Prostate gland (tissue), 2 donors: ENCODE results near the gene CAMKMT.

ENCODE experiments used
- CTCF ChIP-seq, 4 experiments: fragments of 200-600 bp in 2 of 4; fragments of 450-650 bp in 2 of 4; sonication (generic) in 2 of 4; IDR thresholded peaks; 1 replicate in 3 of 4; 2 replicates in 1 of 4; pipeline ENCODE4 v1.5.1; 2016 to 2019; ENCODE audit warnings: antibody characterized with exemption in 4 of 4, mild to moderate bottlenecking in 2 of 4, moderate library complexity in 2 of 4
- POLR2A ChIP-seq: fragments of 450-650 bp; IDR thresholded peaks from one replicate; pipeline ENCODE4 v1.6.1; 2016; ENCODE audit warnings: antibody characterized with exemption, mild to moderate bottlenecking
- POLR2AphosphoS5 ChIP-seq: sonication (generic); formaldehyde crosslinking; IDR thresholded peaks from one replicate; pipeline ENCODE4 v1.6.1; 2017; ENCODE audit warnings: antibody characterized with exemption

GRCh38 chr2:44656460-44656859 lies 294.7 kb downstream of the CAMKMT start:
- TF ChIP-seq CTCF (IDR thresholded peaks at IDR 0.05) (no peak), POLR2A (no peak), POLR2AphosphoS5 (no peak)
